ENCODE results near the gene NDFIP1. TPM values are rescaled to one million over a fixed set of nuclear protein-coding genes. Genes with fewer than 3 reads are reported as not detected.

The NDFIP1 gene
- total RNA-seq, 1 experiment from 2014 or later, result 40.9 TPM

DNA sequence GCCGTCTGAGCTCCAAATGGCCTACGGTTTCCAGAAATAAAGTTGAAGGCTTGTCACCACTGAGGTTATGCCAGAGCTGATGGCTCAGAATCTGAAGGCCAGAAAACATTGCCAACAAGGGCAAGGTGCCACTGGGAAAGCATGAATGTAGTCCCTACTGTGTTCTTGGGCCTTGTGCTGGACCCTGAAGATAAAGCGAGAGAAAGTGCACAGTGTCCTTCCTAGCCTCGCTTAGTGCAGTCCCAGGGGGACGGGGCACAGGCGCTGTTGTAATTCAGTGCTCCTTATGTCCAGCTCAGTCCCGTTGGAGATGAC is 84.5 kb downstream of the NDFIP1 start:
- POLR2A ChIA-PET, result no interaction called here
- H3K36me3 ChIP-seq (ENCODE audit: control insufficient read depth, insufficient read depth, low read length), result no peaks in the 10 kb centered on the region
- no peak overlapping the region for H3K4me3 ChIP-seq (ENCODE audit: low read depth in 2 of 2, low read length in 2 of 2)
- no peak overlapping the region for H3K27ac ChIP-seq (ENCODE audit: low read length)
- in situ Hi-C loops (cut with HindIII; ENCODE audit: low pct_unique_long_range_greater_than_20kb, low sequenced_read_pairs), result no loop called here
- TF ChIP-seq, protein P1, sequence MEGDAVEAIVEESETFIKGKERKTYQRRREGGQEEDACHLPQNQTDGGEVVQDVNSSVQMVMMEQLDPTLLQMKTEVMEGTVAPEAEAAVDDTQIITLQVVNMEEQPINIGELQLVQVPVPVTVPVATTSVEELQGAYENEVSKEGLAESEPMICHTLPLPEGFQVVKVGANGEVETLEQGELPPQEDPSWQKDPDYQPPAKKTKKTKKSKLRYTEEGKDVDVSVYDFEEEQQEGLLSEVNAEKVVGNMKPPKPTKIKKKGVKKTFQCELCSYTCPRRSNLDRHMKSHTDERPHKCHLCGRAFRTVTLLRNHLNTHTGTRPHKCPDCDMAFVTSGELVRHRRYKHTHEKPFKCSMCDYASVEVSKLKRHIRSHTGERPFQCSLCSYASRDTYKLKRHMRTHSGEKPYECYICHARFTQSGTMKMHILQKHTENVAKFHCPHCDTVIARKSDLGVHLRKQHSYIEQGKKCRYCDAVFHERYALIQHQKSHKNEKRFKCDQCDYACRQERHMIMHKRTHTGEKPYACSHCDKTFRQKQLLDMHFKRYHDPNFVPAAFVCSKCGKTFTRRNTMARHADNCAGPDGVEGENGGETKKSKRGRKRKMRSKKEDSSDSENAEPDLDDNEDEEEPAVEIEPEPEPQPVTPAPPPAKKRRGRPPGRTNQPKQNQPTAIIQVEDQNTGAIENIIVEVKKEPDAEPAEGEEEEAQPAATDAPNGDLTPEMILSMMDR (IDR thresholded peaks at IDR 0.05), result no peak
- TF ChIP-seq SIN3A (IDR thresholded peaks at IDR 0.05; ENCODE audit: borderline replicate concordance, insufficient read depth, low read depth, low read length) (no peak), TCF7L2 (IDR thresholded peaks at IDR 0.05; ENCODE audit: low read depth, low read length) (no peak), POLR2AphosphoS5 (IDR thresholded peaks at IDR 0.05; ENCODE audit: low read depth, low read length) (no peak)
- TF ChIP-seq, protein P2, sequence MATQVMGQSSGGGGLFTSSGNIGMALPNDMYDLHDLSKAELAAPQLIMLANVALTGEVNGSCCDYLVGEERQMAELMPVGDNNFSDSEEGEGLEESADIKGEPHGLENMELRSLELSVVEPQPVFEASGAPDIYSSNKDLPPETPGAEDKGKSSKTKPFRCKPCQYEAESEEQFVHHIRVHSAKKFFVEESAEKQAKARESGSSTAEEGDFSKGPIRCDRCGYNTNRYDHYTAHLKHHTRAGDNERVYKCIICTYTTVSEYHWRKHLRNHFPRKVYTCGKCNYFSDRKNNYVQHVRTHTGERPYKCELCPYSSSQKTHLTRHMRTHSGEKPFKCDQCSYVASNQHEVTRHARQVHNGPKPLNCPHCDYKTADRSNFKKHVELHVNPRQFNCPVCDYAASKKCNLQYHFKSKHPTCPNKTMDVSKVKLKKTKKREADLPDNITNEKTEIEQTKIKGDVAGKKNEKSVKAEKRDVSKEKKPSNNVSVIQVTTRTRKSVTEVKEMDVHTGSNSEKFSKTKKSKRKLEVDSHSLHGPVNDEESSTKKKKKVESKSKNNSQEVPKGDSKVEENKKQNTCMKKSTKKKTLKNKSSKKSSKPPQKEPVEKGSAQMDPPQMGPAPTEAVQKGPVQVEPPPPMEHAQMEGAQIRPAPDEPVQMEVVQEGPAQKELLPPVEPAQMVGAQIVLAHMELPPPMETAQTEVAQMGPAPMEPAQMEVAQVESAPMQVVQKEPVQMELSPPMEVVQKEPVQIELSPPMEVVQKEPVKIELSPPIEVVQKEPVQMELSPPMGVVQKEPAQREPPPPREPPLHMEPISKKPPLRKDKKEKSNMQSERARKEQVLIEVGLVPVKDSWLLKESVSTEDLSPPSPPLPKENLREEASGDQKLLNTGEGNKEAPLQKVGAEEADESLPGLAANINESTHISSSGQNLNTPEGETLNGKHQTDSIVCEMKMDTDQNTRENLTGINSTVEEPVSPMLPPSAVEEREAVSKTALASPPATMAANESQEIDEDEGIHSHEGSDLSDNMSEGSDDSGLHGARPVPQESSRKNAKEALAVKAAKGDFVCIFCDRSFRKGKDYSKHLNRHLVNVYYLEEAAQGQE (IDR thresholded peaks at IDR 0.05; ENCODE audit: insufficient read depth in 1 of 2, low read depth in 2 of 2, low read length in 1 of 2), result no peak
- H3K9me3 ChIP-seq (ENCODE audit: control insufficient read depth, insufficient read depth, low read depth, low read length), result no peaks in the 10 kb centered on the region
- ATAC-seq (no peak), DNase-seq (ENCODE audit: low read depth, low spot score) (no peak)
- CTCF ChIA-PET, result no interaction called here
- intact Hi-C loops (cut with micrococcal nuclease; ENCODE audit: unreplicated experiment), result no loop called here
- no peaks in the 10 kb centered on the region for H3K4me1 ChIP-seq (ENCODE audit: control insufficient read depth, insufficient read depth, low read length)
- no peaks in the 10 kb centered on the region for H3K27me3 ChIP-seq (ENCODE audit: control insufficient read depth, insufficient read depth, low read length)
- BruUV-seq (replicated peaks), result no TSS peak

DNA sequence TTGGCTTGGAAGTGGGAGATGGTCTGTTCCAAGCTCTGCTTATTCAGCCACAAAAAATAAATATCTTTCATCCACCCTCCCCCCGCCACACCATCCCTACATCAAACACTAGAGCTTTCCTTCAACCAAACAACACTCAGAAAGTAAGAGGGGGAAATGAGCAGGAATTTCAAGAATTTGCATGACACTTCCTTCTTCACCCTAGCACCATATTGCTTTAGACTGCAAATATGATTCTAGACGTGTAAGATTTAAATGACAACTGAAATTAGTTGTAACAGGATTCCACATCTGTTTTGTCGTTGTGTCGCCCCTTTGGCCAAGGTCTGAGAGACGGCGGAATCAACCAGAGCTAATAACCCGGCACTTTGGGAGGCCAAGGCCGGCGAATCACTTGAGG is 88.5 kb downstream of the NDFIP1 start:
- Histone ChIP-seq H3K9me3 (ENCODE audit: control insufficient read depth, insufficient read depth, low read depth, low read length) (no peaks in the 10 kb centered on the region), H3K36me3 (ENCODE audit: control insufficient read depth, insufficient read depth, low read length) (no peaks in the 10 kb centered on the region), H3K27ac (ENCODE audit: low read length) (no peak overlapping the region), H3K4me1 (ENCODE audit: control insufficient read depth, insufficient read depth, low read length) (no peaks in the 10 kb centered on the region), H3K27me3 (ENCODE audit: control insufficient read depth, insufficient read depth, low read length) (no peaks in the 10 kb centered on the region), H3K4me3 (ENCODE audit: low read depth in 2 of 2, low read length in 2 of 2) (no peak overlapping the region)
- in situ Hi-C loops (cut with HindIII; ENCODE audit: low pct_unique_long_range_greater_than_20kb, low sequenced_read_pairs) (no loop called here), intact Hi-C loops (cut with micrococcal nuclease; ENCODE audit: unreplicated experiment) (no loop called here)
- ChIA-PET POLR2A (no interaction called here), CTCF (no interaction called here)
- ATAC-seq (no peak), DNase-seq (ENCODE audit: low read depth, low spot score) (no peak)
- TF ChIP-seq, protein P1 (IDR thresholded peaks at IDR 0.05), result no peak
- TF ChIP-seq POLR2AphosphoS5 (IDR thresholded peaks at IDR 0.05; ENCODE audit: low read depth, low read length) (no peak), SIN3A (IDR thresholded peaks at IDR 0.05; ENCODE audit: borderline replicate concordance, insufficient read depth, low read depth, low read length) (no peak), TCF7L2 (IDR thresholded peaks at IDR 0.05; ENCODE audit: low read depth, low read length) (no peak)
- TF ChIP-seq, protein P2 (IDR thresholded peaks at IDR 0.05; ENCODE audit: insufficient read depth in 1 of 2, low read depth in 2 of 2, low read length in 1 of 2), result no peak
- no TSS peak for BruUV-seq (replicated peaks)
